GM18511 (cell line): Measurements from ENCODE around the gene ETAA1.

Experiments used
- ATAC-seq: cut with Tn5 transposase; IDR thresholded peaks from one replicate; pipeline ENCODE4 v1.9.1; 2021; ENCODE audit warnings: mild to moderate bottlenecking, moderate library complexity; ENCODE audit not compliant: unreplicated experiment

The ETAA1 gene

GRCh38 chr2:67436221-67436620, 39.1 kb downstream of the ETAA1 start:
- ATAC-seq = no peak

- ATAC-seq = no peak
Measured at GRCh38 chr2:67437114-67437513, 40.0 kb downstream of the ETAA1 start.

GRCh38 chr2:67438337-67438736, 41.2 kb downstream of the ETAA1 start:
- no peak for ATAC-seq

GRCh38 chr2:67445652-67446268, 48.6 kb downstream of the ETAA1 start:
- no peak for ATAC-seq

GRCh38 chr2:67446491-67446911, 49.4 kb downstream of the ETAA1 start:
- no peak for ATAC-seq

GRCh38 chr2:67448648-67449047, 51.5 kb downstream of the ETAA1 start:
- ATAC-seq = no peak

GRCh38 chr2:67451086-67451832, 54.1 kb downstream of the ETAA1 start:
- no peak for ATAC-seq

- no peak for ATAC-seq
Measured at GRCh38 chr2:67453310-67453709, 56.2 kb downstream of the ETAA1 start.

GRCh38 chr2:67455219-67456142, 58.3 kb downstream of the ETAA1 start:
- ATAC-seq = no peak

GRCh38 chr2:67456428-67456827, 59.3 kb downstream of the ETAA1 start:
- no peak for ATAC-seq

- no peak for ATAC-seq
Measured at GRCh38 chr2:67457699-67458098, 60.6 kb downstream of the ETAA1 start.

GRCh38 chr2:67459761-67460160, 62.6 kb downstream of the ETAA1 start:
- no peak for ATAC-seq
